Measurements from ENCODE around the gene DNAJA4.

The DNAJA4 gene

GRCh38 chr15:78324144-78324543 is 59.8 kb downstream of the DNAJA4 start:
- no peaks in the 10 kb centered on the region for H3K9me3 ChIP-seq (ENCODE audit: control insufficient read depth, low read length)
- peaks cover 17% of the 10 kb centered on the region for H3K4me1 ChIP-seq (ENCODE audit: control insufficient read depth, insufficient read depth, low read length, poor library complexity, severe bottlenecking)
- 93 to 96% methylated on average over 3 to 4 of the region's 5 CpGs for WGBS, 2 experiments (ENCODE audit: insufficient coverage in 2 of 2)
- no peak overlapping the region for H3K4me3 ChIP-seq (ENCODE audit: extremely low read depth, insufficient read depth, low read length, poor library complexity, severe bottlenecking)
- H3K36me3 ChIP-seq (ENCODE audit: control insufficient read depth, insufficient read depth, low read length): no peaks in the 10 kb centered on the region
- H3K27ac ChIP-seq (ENCODE audit: low read depth, low read length, severe bottlenecking): no peak overlapping the region

- Histone ChIP-seq H3K4me1 (ENCODE audit: control insufficient read depth, insufficient read depth, low read length, poor library complexity, severe bottlenecking) (peaks cover 17% of the 10 kb centered on the region), H3K36me3 (ENCODE audit: control insufficient read depth, insufficient read depth, low read length) (no peaks in the 10 kb centered on the region), H3K4me3 (ENCODE audit: extremely low read depth, insufficient read depth, low read length, poor library complexity, severe bottlenecking) (no peak overlapping the region), H3K9me3 (ENCODE audit: control insufficient read depth, low read length) (no peaks in the 10 kb centered on the region), H3K27ac (ENCODE audit: low read depth, low read length, severe bottlenecking) (no peak overlapping the region)
- 64 to 75% methylated on average over 4 to 6 of the region's 7 CpGs for WGBS, 2 experiments (ENCODE audit: insufficient coverage in 2 of 2)
Measured at GRCh38 chr15:78325092-78325843, 60.9 kb downstream of the DNAJA4 start.

GRCh38 chr15:78327466-78327865 is 63.1 kb downstream of the DNAJA4 start:
- WGBS, 2 experiments (ENCODE audit: insufficient coverage in 2 of 2): 86 to 92% methylated on average over 1 of the region's 1 CpG
- Histone ChIP-seq H3K4me1 (ENCODE audit: control insufficient read depth, insufficient read depth, low read length, poor library complexity, severe bottlenecking) (peaks cover 15% of the 10 kb centered on the region), H3K27ac (ENCODE audit: low read depth, low read length, severe bottlenecking) (no peak overlapping the region), H3K9me3 (ENCODE audit: control insufficient read depth, low read length) (no peaks in the 10 kb centered on the region), H3K4me3 (ENCODE audit: extremely low read depth, insufficient read depth, low read length, poor library complexity, severe bottlenecking) (no peak overlapping the region), H3K36me3 (ENCODE audit: control insufficient read depth, insufficient read depth, low read length) (no peaks in the 10 kb centered on the region)

GRCh38 chr15:78329625-78330024 is 65.3 kb downstream of the DNAJA4 start:
- Histone ChIP-seq H3K36me3 (ENCODE audit: control insufficient read depth, insufficient read depth, low read length) (no peaks in the 10 kb centered on the region), H3K9me3 (ENCODE audit: control insufficient read depth, low read length) (no peaks in the 10 kb centered on the region), H3K4me3 (ENCODE audit: extremely low read depth, insufficient read depth, low read length, poor library complexity, severe bottlenecking) (no peak overlapping the region), H3K4me1 (ENCODE audit: control insufficient read depth, insufficient read depth, low read length, poor library complexity, severe bottlenecking) (peaks cover 10% of the 10 kb centered on the region), H3K27ac (ENCODE audit: low read depth, low read length, severe bottlenecking) (no peak overlapping the region)
- WGBS, 2 experiments (ENCODE audit: insufficient coverage in 2 of 2): 77 to 78% methylated on average over 4 of the region's 4 CpGs
